Spinal cord (tissue), 10 donors: ENCODE measurements around the gene CERT1. TPM values are rescaled to one million over a fixed set of nuclear protein-coding genes. Genes with fewer than 3 reads are reported as not detected.
"Not testable (repeated sequence)": the region's sequence is repeated elsewhere in the genome, so short reads cannot be mapped to it uniquely, and the experiment has no call there.

Source experiments
- DNase-seq, 6 donors: peaks; one replicate each; pipeline versions ENCODE4 v3.0.0 to v3.0.0-alpha.2; 2013 to 2015; ENCODE audit warnings: low spot score in 6 of 6, low read depth in 4 of 6
- H3K27ac ChIP-seq: one replicate; pipeline ENCODE4 v1.5.1; 2013; ENCODE audit warnings: low read depth, low read length, control low read depth
- H3K27me3 ChIP-seq: one replicate; pipeline ENCODE4 v1.6.1; 2013; ENCODE audit warnings: low read length; ENCODE audit not compliant: control insufficient read depth, insufficient read depth
- H3K36me3 ChIP-seq: one replicate; pipeline ENCODE4 v1.6.1; 2013; ENCODE audit warnings: low read length; ENCODE audit not compliant: control insufficient read depth, insufficient read depth
- H3K4me1 ChIP-seq: one replicate; pipeline ENCODE4 v1.6.1; 2013; ENCODE audit warnings: low read length; ENCODE audit not compliant: control insufficient read depth, insufficient read depth
- H3K4me3 ChIP-seq: one replicate; pipeline ENCODE4 v1.5.1; 2013; ENCODE audit warnings: low read depth, low read length, control low read depth
- H3K9me3 ChIP-seq: one replicate; pipeline ENCODE4 v1.6.1; 2013; ENCODE audit warnings: low read length; ENCODE audit not compliant: control insufficient read depth, insufficient read depth
- whole genome bisulfite sequencing: methylation state at CpG from one replicate; pipeline ENCODE4 v1.1.5; 2013; ENCODE audit warnings: missing lambda C conversion rate; ENCODE audit not compliant: insufficient coverage; 5-methylcytosine and 5-hydroxymethylcytosine counted together
- polyA plus RNA-seq, 2 donors: library from polyadenylated mRNA; unstranded; fragments of 120-200 nt; gene quantifications; one replicate each; pipeline ENCODE4 v1.2.1, GENCODE V29; 2013; ENCODE audit not compliant: insufficient read length in 2 of 2
- total RNA-seq, 2 donors: library from RNA; depleted of rRNA in 1 of 2; stranded (reverse); fragments of 120-200 nt in 1 of 2; fragments of >200 nt in 1 of 2; gene quantifications; one replicate each; pipeline versions ENCODE4 v1.2.3 to v1.2.4, GENCODE V29; 2013 to 2014
- donor health status: healthy.

CERT1 gene
- total and polyA plus RNA-seq, 4 donors, result 25.3 to 73.2 (median 42.5) TPM

DNA sequence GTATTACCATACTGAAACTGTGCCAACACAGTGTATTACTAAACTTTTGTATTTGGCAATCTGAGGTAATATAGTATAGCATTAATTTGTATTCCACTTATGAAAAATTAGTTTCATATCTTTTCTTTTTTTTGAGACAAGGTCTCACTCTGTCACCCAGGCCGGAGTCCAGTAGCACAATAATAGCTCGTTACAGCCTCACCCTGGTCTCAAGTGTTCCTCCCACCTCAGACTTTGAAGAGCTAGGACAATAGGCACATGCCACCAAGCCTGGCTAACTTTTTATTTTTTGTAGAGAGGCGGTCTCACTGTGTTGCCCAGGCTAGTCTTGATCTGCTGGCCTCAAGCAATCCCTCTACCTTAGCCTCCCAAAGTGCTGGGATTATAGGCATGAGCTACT is 36.4 kb upstream of the CERT1 start:
- Histone ChIP-seq H3K27me3 (no peaks in the 10 kb centered on the region), H3K27ac (no peak overlapping the region), H3K4me1 (no peaks in the 10 kb centered on the region), H3K4me3 (no peak overlapping the region), H3K36me3 (no peaks in the 10 kb centered on the region), H3K9me3 (no peaks in the 10 kb centered on the region)
- no peak for DNase-seq
- WGBS, result 54% methylated on average over 2 of the region's 3 CpGs

DNA sequence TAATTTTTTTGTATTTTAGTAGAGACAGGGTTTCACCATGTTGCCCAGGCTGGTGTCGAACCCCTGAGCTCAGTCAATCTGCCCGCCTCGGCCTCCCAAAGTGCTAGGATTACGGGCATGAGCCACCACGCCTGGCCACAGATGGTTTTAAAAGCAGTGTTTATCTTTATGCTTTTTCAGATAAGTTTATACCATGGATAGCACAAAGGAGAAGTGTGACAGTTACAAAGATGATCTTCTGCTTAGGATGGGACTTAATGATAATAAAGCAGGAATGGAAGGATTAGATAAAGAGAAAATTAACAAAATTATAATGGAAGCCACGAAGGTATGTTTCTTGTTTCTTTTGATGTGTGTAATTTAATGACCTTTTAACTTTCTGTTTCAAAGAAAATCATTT is 35.4 kb upstream of the CERT1 start:
- 100% methylated on average over 5 of the region's 6 CpGs for WGBS
- H3K4me3 ChIP-seq, result no peak overlapping the region
- DNase-seq, result no peak

DNA sequence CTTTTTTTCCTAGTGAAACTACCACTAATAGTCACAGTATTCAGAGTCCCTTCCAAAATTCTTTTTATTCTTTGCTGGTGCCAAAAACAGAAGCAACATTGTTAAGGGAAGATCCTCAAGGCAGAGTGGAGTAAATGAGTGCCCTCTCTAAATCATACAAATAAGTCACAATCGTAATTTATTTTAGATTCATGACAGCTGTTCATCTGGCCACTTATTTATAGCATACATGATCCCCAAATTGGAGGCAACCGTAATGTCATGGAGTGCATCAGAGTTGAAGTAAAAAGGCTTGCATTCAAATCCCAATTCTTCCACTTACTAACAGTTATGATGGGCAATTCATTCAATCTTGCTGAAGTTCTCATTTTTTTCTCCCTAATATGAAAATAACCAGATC is 33.7 kb upstream of the CERT1 start:
- DNase-seq, result no peak
- Histone ChIP-seq H3K27ac (no peak overlapping the region), H3K4me3 (no peak overlapping the region), H3K4me1 (no peaks in the 10 kb centered on the region), H3K9me3 (no peaks in the 10 kb centered on the region), H3K36me3 (no peaks in the 10 kb centered on the region), H3K27me3 (no peaks in the 10 kb centered on the region)
- WGBS, result no CpG with 5 or more reads among the region's 2 CpGs

More for the DNA sequence above, 35.4 kb upstream of the CERT1 start:
- no peaks in the 10 kb centered on the region for H3K27me3 ChIP-seq
- H3K27ac ChIP-seq, result no peak overlapping the region
- H3K4me1 ChIP-seq, result no peaks in the 10 kb centered on the region
- no peaks in the 10 kb centered on the region for H3K9me3 ChIP-seq
- no peaks in the 10 kb centered on the region for H3K36me3 ChIP-seq

DNA sequence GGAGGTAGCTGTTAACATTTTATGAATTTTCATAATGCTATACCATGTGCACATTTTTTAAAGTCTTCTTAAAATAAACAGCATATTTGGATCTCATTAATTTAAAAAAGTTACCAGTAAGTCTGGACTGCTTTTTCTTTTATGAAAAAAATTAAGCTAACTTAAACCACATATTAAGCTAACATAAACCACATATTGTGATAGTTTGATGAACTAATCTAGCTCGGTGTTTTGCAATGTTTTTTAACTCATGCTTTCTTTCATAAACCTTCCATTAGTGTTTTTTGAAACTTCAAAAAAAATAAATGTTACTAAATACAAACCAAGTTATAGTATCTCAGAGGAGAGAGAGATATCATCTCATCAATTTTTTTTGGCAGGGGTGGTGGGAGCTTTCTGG is 26.8 kb upstream of the CERT1 start:
- DNase-seq, result no peak
- peaks cover 10% of the 10 kb centered on the region for H3K9me3 ChIP-seq
- no peak overlapping the region for H3K27ac ChIP-seq
- no peak overlapping the region for H3K4me3 ChIP-seq
- no CpG with 5 or more reads among the region's 1 CpG for WGBS
- H3K27me3 ChIP-seq, result no peaks in the 10 kb centered on the region
- H3K36me3 ChIP-seq, result no peaks in the 10 kb centered on the region
- no peaks in the 10 kb centered on the region for H3K4me1 ChIP-seq

DNA sequence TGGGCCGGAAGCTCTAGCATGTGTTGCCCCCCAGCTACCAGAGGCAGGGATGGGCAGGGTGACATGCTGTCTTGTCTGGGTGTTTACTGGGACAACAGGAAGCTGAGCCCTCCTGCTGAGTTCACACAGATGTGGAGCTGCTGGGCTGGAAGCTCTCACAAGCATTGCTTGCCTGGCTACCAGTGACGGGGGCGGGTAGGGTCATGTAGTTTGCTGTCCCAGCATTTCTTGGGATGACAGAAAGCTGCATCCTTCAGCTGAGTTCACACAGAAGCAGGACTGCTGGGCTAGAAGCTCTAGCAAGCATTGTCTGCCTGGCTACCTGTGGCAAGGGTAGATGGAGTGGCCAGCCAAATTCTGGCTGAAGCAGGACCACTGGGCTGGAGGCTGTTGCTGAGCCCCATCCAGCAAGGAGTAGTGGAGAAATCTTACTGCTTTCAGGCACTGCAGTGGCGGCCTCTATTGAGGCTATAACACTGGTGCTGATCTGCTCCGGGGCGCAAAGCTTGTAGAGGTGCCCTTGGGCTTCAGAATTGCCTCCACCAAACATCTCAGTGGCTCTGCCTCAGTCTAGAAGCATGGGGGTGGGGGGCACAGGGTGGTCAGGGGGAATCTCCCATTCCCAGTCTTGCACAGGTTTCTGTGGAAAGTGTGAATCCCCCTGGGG is 25.4 kb upstream of the CERT1 start:
- H3K4me1 ChIP-seq, result no peaks in the 10 kb centered on the region
- 87% methylated on average over 3 of the region's 6 CpGs for WGBS
- no peaks in the 10 kb centered on the region for H3K36me3 ChIP-seq
- no peaks in the 10 kb centered on the region for H3K27me3 ChIP-seq
- H3K4me3 ChIP-seq, result no peak overlapping the region
- DNase-seq, result no peak
- H3K27ac ChIP-seq, result no peak overlapping the region
- H3K9me3 ChIP-seq, result peaks cover 11% of the 10 kb centered on the region

DNA sequence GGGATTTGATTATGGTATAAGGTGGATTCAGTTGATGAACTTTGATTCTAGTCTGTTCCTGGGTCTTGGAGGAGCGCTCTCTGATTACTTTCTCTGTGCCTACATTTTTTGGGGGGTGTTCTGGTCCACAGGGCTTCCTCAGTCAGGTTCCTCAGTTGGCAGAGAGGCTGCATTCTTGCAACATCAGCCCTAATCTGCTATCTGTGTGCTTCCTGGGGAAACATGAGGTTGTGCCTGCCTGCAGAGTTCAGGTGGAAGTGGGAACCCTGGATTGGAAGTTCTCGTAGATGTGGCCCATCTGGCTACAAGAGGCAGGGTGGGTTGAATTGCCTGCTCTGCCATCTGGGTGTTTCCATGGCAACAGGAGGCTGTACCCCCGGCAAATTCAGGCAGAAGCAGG is 24.7 kb upstream of the CERT1 start:
- Histone ChIP-seq H3K4me1 (no peaks in the 10 kb centered on the region), H3K27ac (no peak overlapping the region), H3K9me3 (peaks cover 11% of the 10 kb centered on the region), H3K27me3 (no peaks in the 10 kb centered on the region), H3K4me3 (no peak overlapping the region), H3K36me3 (no peaks in the 10 kb centered on the region)
- WGBS, result 65% methylated on average over 3 of the region's 3 CpGs
- no peak for DNase-seq

DNA sequence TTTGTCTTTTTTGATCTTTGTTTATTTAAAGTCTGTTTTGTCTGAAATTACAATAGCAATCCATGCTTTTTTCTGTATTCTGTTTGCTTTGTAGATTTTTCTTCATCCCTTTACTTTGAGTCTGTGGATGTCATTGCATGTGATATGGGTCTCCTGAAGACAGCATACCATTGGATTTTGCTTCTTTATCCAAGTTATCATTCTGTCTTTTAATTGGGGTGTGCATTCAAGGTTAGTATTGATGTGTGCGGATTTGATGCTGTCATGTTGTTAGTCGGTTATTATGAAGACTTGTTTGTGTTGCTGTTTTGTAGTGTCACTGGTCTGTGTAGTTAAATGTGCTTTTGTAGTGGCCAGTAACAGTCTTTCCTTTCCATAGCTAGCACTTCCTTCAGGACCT is 23.3 kb upstream of the CERT1 start:
- no peak overlapping the region for H3K27ac ChIP-seq
- H3K4me1 ChIP-seq, result no peaks in the 10 kb centered on the region
- no peak overlapping the region for H3K4me3 ChIP-seq
- no peaks in the 10 kb centered on the region for H3K36me3 ChIP-seq
- no peak for DNase-seq
- peaks cover 11% of the 10 kb centered on the region for H3K9me3 ChIP-seq
- H3K27me3 ChIP-seq, result no peaks in the 10 kb centered on the region
- no CpG with 5 or more reads among the region's 2 CpGs for WGBS

DNA sequence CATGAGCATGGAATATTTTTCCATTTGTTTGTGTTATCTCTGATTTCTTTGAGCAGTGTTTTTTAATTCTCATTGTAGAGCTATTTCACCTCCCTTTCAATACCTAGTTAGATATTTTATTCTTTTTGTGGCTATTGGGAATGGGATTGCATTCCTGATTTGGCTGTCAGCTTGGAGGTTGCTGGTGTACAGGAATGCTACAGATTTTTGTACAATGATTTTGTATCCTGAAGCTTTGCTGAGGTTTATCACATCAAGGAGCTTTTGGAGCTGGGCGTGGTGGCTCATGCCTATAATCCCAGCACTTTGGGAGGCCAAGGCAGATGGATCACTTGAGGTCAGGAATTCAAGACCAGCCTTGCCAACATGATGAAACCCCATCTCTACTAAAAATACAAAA is 22.3 kb upstream of the CERT1 start:
- not testable (repeated sequence) for H3K4me3 ChIP-seq, H3K36me3 ChIP-seq, H3K4me1 ChIP-seq, DNase-seq, H3K27ac ChIP-seq, H3K27me3 ChIP-seq
- H3K9me3 ChIP-seq, result peaks cover 11% of the 10 kb centered on the region
- no CpG with 5 or more reads among the region's 1 CpG for WGBS

DNA sequence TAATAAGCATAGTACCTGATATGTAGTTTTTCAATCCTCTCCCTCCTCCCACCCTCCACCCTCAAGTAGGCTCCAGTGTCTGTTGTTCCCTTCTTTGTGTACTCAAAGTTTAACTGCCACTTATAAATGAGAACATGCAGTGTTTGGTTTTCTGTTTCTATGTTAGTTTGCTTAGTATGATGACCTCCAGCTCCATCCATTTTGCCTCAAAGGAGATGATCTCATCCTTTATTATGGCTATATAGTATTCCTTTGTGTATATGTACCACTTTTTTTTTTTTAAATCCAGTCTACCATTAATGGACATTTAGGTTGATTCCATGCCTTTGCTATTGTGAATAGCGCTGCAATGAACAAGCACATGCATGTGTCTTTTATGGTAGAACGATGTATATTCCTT is 20.8 kb upstream of the CERT1 start:
- Histone ChIP-seq H3K27me3 (no peaks in the 10 kb centered on the region), H3K36me3 (no peaks in the 10 kb centered on the region), H3K4me1 (no peaks in the 10 kb centered on the region), H3K4me3 (no peak overlapping the region), H3K27ac (no peak overlapping the region), H3K9me3 (peaks cover 11% of the 10 kb centered on the region)
- WGBS, result no CpG with 5 or more reads among the region's 2 CpGs
- no peak for DNase-seq

DNA sequence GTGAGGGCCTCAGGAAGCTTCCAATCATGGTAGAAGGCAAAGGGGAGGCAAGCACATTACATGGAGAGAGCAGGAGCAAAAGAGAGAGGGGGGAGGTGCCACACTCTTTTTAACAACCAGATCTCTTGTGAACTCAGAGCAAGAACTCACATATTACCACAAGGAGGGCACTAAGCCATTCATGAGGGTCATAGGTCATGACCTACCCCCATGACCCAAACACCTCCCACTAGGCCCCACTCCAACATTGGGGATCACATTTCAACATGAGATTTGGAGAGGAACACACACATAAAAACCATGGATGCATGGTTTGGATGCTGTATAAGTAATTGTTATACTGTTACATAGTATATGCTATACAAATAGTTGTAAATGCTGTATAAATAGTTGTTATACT is 17.8 kb upstream of the CERT1 start:
- no peak overlapping the region for H3K4me3 ChIP-seq
- H3K4me1 ChIP-seq, result no peaks in the 10 kb centered on the region
- DNase-seq, result no peak
- peaks cover 3% of the 10 kb centered on the region for H3K9me3 ChIP-seq
- no peaks in the 10 kb centered on the region for H3K36me3 ChIP-seq
- no peak overlapping the region for H3K27ac ChIP-seq
- H3K27me3 ChIP-seq, result no peaks in the 10 kb centered on the region
